SK-N-SH (cell line): ENCODE results near the gene SCRN2. TPM values are rescaled to one million over a fixed set of nuclear protein-coding genes. Genes with fewer than 3 reads are reported as not detected.

Source experiments
- CTCF ChIA-PET: fragments of 300-600, 350-600 bp; formaldehyde crosslinking; extraction: SDS; loops from one replicate; lab custom pipeline; 2021; lab: Yijun Ruan, JAX
- POLR2A ChIA-PET: fragments of 350-600 bp; sonication (Branson Sonifier 250); formaldehyde crosslinking; extraction: SDS; loops from one replicate; lab custom pipeline; 2020; ENCODE audit warnings: antibody characterized with exemption, inconsistent platforms; lab: Yijun Ruan, JAX
- DNase-seq: peaks from one replicate; pipeline ENCODE4 v3.0.0; 2012
- H2AFZ ChIP-seq: fragments of 200-600 bp; sonication (generic); 2 replicates; pipeline ENCODE4 v1.8.1; 2016; ENCODE audit warnings: antibody characterized with exemption, mild to moderate bottlenecking, low read depth
- H3F3A ChIP-seq: fragments of 200-600 bp; sonication (generic); replicated peaks from 2 replicates; pipeline ENCODE3; 2016; ENCODE audit warnings: antibody characterized with exemption, mild to moderate bottlenecking; ENCODE audit not compliant: insufficient read depth
- H3K27ac ChIP-seq, 2 experiments: fragments of 200-500 bp in 1 of 2; fragments of 200-600 bp in 1 of 2; sonication (Bioruptor generic) in 1 of 2; sonication (generic), shearing (Covaris generic) in 1 of 2; 2 replicates each; pipeline versions ENCODE4 v1.5.1 to v1.6.1; 2014 to 2016; ENCODE audit warnings: low read depth in 2 of 2, inconsistent platforms in 1 of 2, low read length in 1 of 2, mild to moderate bottlenecking in 1 of 2, mixed read lengths in 1 of 2
- H3K27me3 ChIP-seq: fragments of 200-600 bp; sonication (generic), shearing (Covaris generic); 2 replicates; pipeline ENCODE4 v1.6.1; 2016; ENCODE audit warnings: mixed run types; ENCODE audit not compliant: insufficient read depth
- H3K36me3 ChIP-seq, 2 experiments: fragments of 200-500 bp in 1 of 2; fragments of 200-600 bp in 1 of 2; sonication (Bioruptor generic) in 1 of 2; sonication (generic) in 1 of 2; replicated peaks in 1 of 2; 2 replicates each; pipeline versions ENCODE3 to v1.5.1; 2014 to 2016; ENCODE audit warnings: low read length in 1 of 2, mild to moderate bottlenecking in 1 of 2; ENCODE audit not compliant: insufficient read depth in 2 of 2, control insufficient read depth in 1 of 2
- H3K4me1 ChIP-seq, 2 experiments: fragments of 200-500 bp in 1 of 2; fragments of 200-600 bp in 1 of 2; sonication (Bioruptor generic) in 1 of 2; sonication (generic), shearing (Covaris generic) in 1 of 2; 2 replicates each; pipeline versions ENCODE4 v1.5.1 to v1.6.1; 2014 to 2016; ENCODE audit warnings: low read depth in 1 of 2, low read length in 1 of 2, mixed run types in 1 of 2; ENCODE audit not compliant: insufficient read depth in 2 of 2, control insufficient read depth in 1 of 2
- H3K4me2 ChIP-seq: fragments of 200-600 bp; sonication (generic), shearing (Covaris generic); 2 replicates; pipeline ENCODE4 v1.6.1; 2017; ENCODE audit warnings: mixed run types
- H3K4me3 ChIP-seq, 2 experiments: fragments of 200-500 bp in 1 of 2; fragments of 200-600 bp in 1 of 2; sonication (Bioruptor generic) in 1 of 2; sonication (generic), shearing (Covaris generic) in 1 of 2; 2 replicates each; pipeline versions ENCODE4 v1.5.1 to v1.8.1; 2014 to 2016; ENCODE audit warnings: low read depth in 2 of 2, inconsistent platforms in 1 of 2, low read length in 1 of 2, mild to moderate bottlenecking in 1 of 2, mixed read lengths in 1 of 2, moderate library complexity in 1 of 2
- H3K79me2 ChIP-seq: fragments of 200-600 bp; sonication (generic); 2 replicates; pipeline ENCODE4 v1.8.1; 2017; ENCODE audit warnings: mild to moderate bottlenecking; ENCODE audit not compliant: insufficient read depth
- H3K9ac ChIP-seq: fragments of 200-600 bp; sonication (generic); 2 replicates; pipeline ENCODE4 v1.6.1; 2017; ENCODE audit warnings: mixed run types
- H3K9me2 ChIP-seq: fragments of 200-600 bp; sonication (generic); 2 replicates; pipeline ENCODE4 v1.6.1; 2017; ENCODE audit warnings: mixed run types
- H3K9me3 ChIP-seq: fragments of 200-600 bp; sonication (generic); 2 replicates; pipeline ENCODE4 v1.6.1; 2017; ENCODE audit warnings: mixed run types, mild to moderate bottlenecking, moderate library complexity
- H4K20me1 ChIP-seq: fragments of 200-600 bp; sonication (generic); 2 replicates; pipeline ENCODE4 v1.6.1; 2017; ENCODE audit warnings: mild to moderate bottlenecking, mixed run types; ENCODE audit not compliant: insufficient read depth
- ELF1 ChIP-seq: IDR thresholded peaks from 2 replicates; pipeline ENCODE4 v1.4.0; 2012
- EP300 ChIP-seq, 2 experiments: IDR thresholded peaks; 2 replicates each; pipeline versions ENCODE4 v1.4.0 to v1.6.1; 2012; ENCODE audit warnings: borderline replicate concordance in 1 of 2, low read depth in 1 of 2, low read length in 1 of 2
- EZH2phosphoT487 ChIP-seq: fragments of 200-600 bp; sonication (generic); IDR thresholded peaks from 2 replicates; pipeline ENCODE4 v1.6.1; 2017; ENCODE audit warnings: low read depth, mixed run types, mild to moderate bottlenecking, antibody characterized with exemption, moderate library complexity, borderline replicate concordance
- FOSL2 ChIP-seq: IDR thresholded peaks from 2 replicates; pipeline ENCODE4 v1.4.0; 2012; ENCODE audit warnings: low read depth, mild to moderate bottlenecking, moderate library complexity, borderline replicate concordance
- FOXJ3 ChIP-seq: sonication (generic); formaldehyde crosslinking; IDR thresholded peaks from 2 replicates; pipeline ENCODE4 v1.5.1; 2020; ENCODE audit warnings: mild to moderate bottlenecking, missing genetic modification reagents
- FOXM1 ChIP-seq: IDR thresholded peaks from 2 replicates; pipeline ENCODE4 v1.4.0; 2012; ENCODE audit warnings: low read depth, mild to moderate bottlenecking
- GATA2 ChIP-seq: sonication (generic); formaldehyde crosslinking; IDR thresholded peaks from 2 replicates; pipeline ENCODE4 v1.5.0; 2020; ENCODE audit warnings: mild to moderate bottlenecking, missing genetic modification reagents
- MEF2A ChIP-seq: IDR thresholded peaks from 2 replicates; pipeline ENCODE4 v1.4.0; 2012; ENCODE audit warnings: low read depth, borderline replicate concordance
- RAD21 ChIP-seq: IDR thresholded peaks from 2 replicates; pipeline ENCODE4 v1.6.1; 2012; ENCODE audit warnings: mild to moderate bottlenecking, low read length
- RCOR1 ChIP-seq: fragments of 150-350 bp; IDR thresholded peaks from 2 replicates; pipeline ENCODE4 v1.6.1; 2017; ENCODE audit warnings: antibody characterized with exemption, low read length
- RFX5 ChIP-seq: IDR thresholded peaks from 2 replicates; pipeline ENCODE4 v1.6.1; 2012; ENCODE audit warnings: mild to moderate bottlenecking, improper control_type of control experiment, low read length
- SIN3A ChIP-seq: IDR thresholded peaks from 2 replicates; pipeline ENCODE4 v1.6.1; 2012; ENCODE audit warnings: low read depth, mild to moderate bottlenecking, low read length, moderate library complexity, borderline replicate concordance
- TCF12 ChIP-seq: IDR thresholded peaks from 2 replicates; pipeline ENCODE4 v1.4.0; 2012
- TEAD4 ChIP-seq: IDR thresholded peaks from 2 replicates; pipeline ENCODE4 v1.4.0; 2012; ENCODE audit warnings: mild to moderate bottlenecking, borderline replicate concordance; ENCODE audit not compliant: insufficient read depth
- WGBS: methylation state at CpG from one replicate; pipeline ENCODE4 v1.1.6; 2017; ENCODE audit warnings: low lambda C conversion rate; 5-methylcytosine and 5-hydroxymethylcytosine counted together
- polyA plus RNA-seq, 3 experiments: library from polyadenylated mRNA; depleted of rRNA; stranded (reverse); fragments of >200 nt; gene quantifications; 2 replicates each; pipeline ENCODE4 v1.2.3, GENCODE V29; 2012
- TF ChIP-seq, protein P1 (sequence below): IDR thresholded peaks from 2 replicates; pipeline ENCODE4 v1.6.1; 2012; ENCODE audit warnings: mild to moderate bottlenecking, low read depth, low read length, moderate library complexity
- TF ChIP-seq, protein P2 (sequence below): IDR thresholded peaks from 2 replicates; pipeline ENCODE4 v1.4.0; 2012; ENCODE audit warnings: low read depth, borderline replicate concordance
- TF ChIP-seq, protein P3 (sequence below): IDR thresholded peaks from 2 replicates; pipeline ENCODE4; 2012
- TF ChIP-seq, protein P4 (sequence below): fragments of 200-600 bp; sonication (generic); IDR thresholded peaks from 2 replicates; pipeline ENCODE4 v1.6.1; 2017; ENCODE audit warnings: antibody characterized with exemption, mild to moderate bottlenecking, moderate library complexity
- TF ChIP-seq, protein P5 (sequence below): IDR thresholded peaks from 2 replicates; pipeline ENCODE4 v1.4.0; 2012; ENCODE audit warnings: low read depth

The SCRN2 gene
- polyA plus RNA-seq, 1 of the 3 experiments (the other 2 are of a cell fraction): 139 TPM

DNA sequence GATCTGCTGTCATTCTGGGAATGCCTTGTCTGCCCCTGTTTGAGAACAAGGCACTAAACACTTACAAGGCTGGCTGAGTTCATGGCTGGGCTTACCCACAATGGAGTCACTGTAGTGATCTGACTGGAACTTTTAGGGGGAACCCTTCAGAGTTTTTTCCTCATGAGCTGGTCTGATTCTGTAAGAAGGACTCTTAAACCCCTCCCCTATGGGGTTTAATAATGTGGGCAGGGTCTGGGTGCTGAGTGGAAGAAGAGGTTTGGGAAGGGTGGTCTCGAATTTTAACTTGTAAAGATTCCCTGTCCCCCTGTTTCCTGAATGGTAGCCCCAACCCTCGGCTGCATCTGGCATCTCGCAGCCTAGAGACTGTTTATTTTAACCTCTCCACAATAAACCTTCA is 50.0 kb downstream of the SCRN2 start:
- H3K9ac ChIP-seq: no peak overlapping the region
- WGBS: 39% methylated on average over 3 of the region's 3 CpGs

More for the DNA sequence above, 50.0 kb downstream of the SCRN2 start:
- TF ChIP-seq SIN3A: no peak
- no peak for TF ChIP-seq RAD21
- TF ChIP-seq, protein P1, sequence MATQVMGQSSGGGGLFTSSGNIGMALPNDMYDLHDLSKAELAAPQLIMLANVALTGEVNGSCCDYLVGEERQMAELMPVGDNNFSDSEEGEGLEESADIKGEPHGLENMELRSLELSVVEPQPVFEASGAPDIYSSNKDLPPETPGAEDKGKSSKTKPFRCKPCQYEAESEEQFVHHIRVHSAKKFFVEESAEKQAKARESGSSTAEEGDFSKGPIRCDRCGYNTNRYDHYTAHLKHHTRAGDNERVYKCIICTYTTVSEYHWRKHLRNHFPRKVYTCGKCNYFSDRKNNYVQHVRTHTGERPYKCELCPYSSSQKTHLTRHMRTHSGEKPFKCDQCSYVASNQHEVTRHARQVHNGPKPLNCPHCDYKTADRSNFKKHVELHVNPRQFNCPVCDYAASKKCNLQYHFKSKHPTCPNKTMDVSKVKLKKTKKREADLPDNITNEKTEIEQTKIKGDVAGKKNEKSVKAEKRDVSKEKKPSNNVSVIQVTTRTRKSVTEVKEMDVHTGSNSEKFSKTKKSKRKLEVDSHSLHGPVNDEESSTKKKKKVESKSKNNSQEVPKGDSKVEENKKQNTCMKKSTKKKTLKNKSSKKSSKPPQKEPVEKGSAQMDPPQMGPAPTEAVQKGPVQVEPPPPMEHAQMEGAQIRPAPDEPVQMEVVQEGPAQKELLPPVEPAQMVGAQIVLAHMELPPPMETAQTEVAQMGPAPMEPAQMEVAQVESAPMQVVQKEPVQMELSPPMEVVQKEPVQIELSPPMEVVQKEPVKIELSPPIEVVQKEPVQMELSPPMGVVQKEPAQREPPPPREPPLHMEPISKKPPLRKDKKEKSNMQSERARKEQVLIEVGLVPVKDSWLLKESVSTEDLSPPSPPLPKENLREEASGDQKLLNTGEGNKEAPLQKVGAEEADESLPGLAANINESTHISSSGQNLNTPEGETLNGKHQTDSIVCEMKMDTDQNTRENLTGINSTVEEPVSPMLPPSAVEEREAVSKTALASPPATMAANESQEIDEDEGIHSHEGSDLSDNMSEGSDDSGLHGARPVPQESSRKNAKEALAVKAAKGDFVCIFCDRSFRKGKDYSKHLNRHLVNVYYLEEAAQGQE: no peak
- no peak for TF ChIP-seq GATA2 (CRISPR knock-in tag)
- TF ChIP-seq RFX5: no peak
- TF ChIP-seq EP300 (IDR thresholded peaks at IDR 0.05; ENCODE audit: borderline replicate concordance in 1 of 2, low read depth in 1 of 2, low read length in 1 of 2): no peak
- no peak for TF ChIP-seq TEAD4
- TF ChIP-seq, protein P2, sequence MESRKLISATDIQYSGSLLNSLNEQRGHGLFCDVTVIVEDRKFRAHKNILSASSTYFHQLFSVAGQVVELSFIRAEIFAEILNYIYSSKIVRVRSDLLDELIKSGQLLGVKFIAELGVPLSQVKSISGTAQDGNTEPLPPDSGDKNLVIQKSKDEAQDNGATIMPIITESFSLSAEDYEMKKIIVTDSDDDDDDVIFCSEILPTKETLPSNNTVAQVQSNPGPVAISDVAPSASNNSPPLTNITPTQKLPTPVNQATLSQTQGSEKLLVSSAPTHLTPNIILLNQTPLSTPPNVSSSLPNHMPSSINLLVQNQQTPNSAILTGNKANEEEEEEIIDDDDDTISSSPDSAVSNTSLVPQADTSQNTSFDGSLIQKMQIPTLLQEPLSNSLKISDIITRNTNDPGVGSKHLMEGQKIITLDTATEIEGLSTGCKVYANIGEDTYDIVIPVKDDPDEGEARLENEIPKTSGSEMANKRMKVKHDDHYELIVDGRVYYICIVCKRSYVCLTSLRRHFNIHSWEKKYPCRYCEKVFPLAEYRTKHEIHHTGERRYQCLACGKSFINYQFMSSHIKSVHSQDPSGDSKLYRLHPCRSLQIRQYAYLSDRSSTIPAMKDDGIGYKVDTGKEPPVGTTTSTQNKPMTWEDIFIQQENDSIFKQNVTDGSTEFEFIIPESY: no peak
- no peak for TF ChIP-seq MEF2A
- TF ChIP-seq, protein P3, sequence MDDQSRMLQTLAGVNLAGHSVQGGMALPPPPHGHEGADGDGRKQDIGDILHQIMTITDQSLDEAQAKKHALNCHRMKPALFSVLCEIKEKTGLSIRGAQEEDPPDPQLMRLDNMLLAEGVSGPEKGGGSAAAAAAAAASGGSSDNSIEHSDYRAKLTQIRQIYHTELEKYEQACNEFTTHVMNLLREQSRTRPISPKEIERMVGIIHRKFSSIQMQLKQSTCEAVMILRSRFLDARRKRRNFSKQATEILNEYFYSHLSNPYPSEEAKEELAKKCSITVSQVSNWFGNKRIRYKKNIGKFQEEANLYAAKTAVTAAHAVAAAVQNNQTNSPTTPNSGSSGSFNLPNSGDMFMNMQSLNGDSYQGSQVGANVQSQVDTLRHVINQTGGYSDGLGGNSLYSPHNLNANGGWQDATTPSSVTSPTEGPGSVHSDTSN: no peak
- no peak for TF ChIP-seq FOSL2
- TF ChIP-seq ELF1: no peak
- TF ChIP-seq, protein P4, sequence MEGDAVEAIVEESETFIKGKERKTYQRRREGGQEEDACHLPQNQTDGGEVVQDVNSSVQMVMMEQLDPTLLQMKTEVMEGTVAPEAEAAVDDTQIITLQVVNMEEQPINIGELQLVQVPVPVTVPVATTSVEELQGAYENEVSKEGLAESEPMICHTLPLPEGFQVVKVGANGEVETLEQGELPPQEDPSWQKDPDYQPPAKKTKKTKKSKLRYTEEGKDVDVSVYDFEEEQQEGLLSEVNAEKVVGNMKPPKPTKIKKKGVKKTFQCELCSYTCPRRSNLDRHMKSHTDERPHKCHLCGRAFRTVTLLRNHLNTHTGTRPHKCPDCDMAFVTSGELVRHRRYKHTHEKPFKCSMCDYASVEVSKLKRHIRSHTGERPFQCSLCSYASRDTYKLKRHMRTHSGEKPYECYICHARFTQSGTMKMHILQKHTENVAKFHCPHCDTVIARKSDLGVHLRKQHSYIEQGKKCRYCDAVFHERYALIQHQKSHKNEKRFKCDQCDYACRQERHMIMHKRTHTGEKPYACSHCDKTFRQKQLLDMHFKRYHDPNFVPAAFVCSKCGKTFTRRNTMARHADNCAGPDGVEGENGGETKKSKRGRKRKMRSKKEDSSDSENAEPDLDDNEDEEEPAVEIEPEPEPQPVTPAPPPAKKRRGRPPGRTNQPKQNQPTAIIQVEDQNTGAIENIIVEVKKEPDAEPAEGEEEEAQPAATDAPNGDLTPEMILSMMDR: no peak
- TF ChIP-seq FOXJ3 (CRISPR knock-in tag): no peak
- TF ChIP-seq TCF12: no peak
- TF ChIP-seq RCOR1: no peak
- TF ChIP-seq EZH2phosphoT487: no peak
- no peak for TF ChIP-seq FOXM1
- TF ChIP-seq, protein P5, sequence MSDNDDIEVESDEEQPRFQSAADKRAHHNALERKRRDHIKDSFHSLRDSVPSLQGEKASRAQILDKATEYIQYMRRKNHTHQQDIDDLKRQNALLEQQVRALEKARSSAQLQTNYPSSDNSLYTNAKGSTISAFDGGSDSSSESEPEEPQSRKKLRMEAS: no peak
- Histone ChIP-seq H3K79me2 (no peaks in the 10 kb centered on the region), H3K4me2 (no peak overlapping the region), H3K27me3 (peaks cover 84% of the 10 kb centered on the region), H3K4me3 (no peak overlapping the region), H2AFZ (no peak overlapping the region), H3F3A (no peaks in the 10 kb centered on the region), H3K4me1 (peaks cover 0 to 5% of the 10 kb centered on the region in 2 experiments; a peak in 1 of 4 replicates), H3K27ac (no peak overlapping the region), H3K9me3 (no peaks in the 10 kb centered on the region), H3K36me3 (no peaks in the 10 kb centered on the region), H4K20me1 (no peaks in the 10 kb centered on the region), H3K9me2 (no peaks in the 10 kb centered on the region)
- POLR2A ChIA-PET: no interaction called here
- CTCF ChIA-PET: interaction anchor here (1.2 to 2.7 kb wide), 5 partner anchors 12 to 93 kb away, joined by 7 to 38 read pairs (median 12); partner anchors contain the start of gene OSBPL7
- DNase-seq: no peak
